Hematopoietic multipotent progenitor cell treated with erythropoietin and hydrocortisone succinate and interleukin-3 and kit ligand, for 4 days (in vitro differentiated cells): ENCODE measurements around the gene CA11.

ENCODE experiments used
- DNase-seq: peaks from one replicate; pipeline ENCODE4 v3.0.0-alpha.2; 2015

The CA11 gene

DNA sequence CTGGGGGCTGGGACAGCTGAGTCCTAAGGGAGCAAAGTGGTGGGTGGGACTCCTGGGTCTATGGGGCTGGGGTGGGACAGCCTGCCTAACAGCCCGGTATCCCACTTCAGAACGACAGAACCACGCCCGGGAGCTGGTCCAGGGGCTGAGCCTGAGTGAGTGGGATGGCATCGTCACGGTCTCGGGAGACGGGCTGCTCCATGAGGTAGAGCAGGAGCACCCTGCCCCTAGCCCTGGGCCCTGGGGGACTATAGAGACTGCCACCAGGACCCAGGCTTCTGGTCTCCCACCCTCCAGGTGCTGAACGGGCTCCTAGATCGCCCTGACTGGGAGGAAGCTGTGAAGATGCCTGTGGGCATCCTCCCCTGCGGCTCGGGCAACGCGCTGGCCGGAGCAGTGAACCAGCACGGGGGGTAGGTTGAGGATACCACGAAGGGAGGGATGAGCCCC lies 18.1 kb downstream of the CA11 start:
- no peak for DNase-seq

DNA sequence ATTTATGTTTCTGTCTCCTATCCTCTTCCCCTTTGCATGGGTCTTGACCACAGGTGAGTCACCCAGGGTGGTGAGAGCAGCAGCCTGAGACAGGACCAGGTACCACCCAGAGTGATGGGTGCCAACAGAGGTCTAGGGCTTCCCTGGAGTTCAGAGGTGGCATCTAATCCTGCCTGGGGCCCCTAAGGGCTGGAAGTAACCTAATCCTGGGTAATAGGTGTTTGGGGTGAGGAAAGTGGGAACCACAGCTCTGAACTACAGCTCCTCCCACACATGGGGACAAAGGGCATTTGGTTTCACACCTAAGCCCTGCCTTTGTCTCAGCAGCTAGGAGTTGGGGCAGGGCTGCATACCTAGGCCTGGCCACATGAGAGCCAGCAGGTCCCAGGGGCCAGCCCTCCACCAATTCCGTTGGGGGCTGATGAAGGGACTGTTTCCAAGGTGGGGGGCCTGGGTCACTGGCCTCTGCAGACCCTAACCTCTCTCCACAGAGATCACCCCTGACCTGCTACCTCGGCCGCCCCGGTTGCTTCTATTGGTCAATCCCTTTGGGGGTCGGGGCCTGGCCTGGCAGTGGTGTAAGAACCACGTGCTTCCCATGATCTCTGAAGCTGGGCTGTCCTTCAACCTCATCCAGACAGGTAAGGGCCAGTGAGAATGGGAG lies 18.7 kb downstream of the CA11 start:
- no peak for DNase-seq

DNA sequence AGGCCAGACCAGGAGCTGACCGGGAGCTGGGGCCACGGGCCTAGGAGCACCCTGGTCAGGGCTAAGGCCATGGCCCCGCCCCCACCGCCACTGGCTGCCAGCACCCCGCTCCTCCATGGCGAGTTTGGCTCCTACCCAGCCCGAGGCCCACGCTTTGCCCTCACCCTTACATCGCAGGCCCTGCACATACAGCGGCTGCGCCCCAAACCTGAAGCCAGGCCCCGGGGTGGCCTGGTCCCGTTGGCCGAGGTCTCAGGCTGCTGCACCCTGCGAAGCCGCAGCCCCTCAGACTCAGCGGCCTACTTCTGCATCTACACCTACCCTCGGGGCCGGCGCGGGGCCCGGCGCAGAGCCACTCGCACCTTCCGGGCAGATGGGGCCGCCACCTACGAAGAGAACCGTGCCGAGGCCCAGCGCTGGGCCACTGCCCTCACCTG lies 20.1 kb downstream of the CA11 start:
- DNase-seq: no peak

DNA sequence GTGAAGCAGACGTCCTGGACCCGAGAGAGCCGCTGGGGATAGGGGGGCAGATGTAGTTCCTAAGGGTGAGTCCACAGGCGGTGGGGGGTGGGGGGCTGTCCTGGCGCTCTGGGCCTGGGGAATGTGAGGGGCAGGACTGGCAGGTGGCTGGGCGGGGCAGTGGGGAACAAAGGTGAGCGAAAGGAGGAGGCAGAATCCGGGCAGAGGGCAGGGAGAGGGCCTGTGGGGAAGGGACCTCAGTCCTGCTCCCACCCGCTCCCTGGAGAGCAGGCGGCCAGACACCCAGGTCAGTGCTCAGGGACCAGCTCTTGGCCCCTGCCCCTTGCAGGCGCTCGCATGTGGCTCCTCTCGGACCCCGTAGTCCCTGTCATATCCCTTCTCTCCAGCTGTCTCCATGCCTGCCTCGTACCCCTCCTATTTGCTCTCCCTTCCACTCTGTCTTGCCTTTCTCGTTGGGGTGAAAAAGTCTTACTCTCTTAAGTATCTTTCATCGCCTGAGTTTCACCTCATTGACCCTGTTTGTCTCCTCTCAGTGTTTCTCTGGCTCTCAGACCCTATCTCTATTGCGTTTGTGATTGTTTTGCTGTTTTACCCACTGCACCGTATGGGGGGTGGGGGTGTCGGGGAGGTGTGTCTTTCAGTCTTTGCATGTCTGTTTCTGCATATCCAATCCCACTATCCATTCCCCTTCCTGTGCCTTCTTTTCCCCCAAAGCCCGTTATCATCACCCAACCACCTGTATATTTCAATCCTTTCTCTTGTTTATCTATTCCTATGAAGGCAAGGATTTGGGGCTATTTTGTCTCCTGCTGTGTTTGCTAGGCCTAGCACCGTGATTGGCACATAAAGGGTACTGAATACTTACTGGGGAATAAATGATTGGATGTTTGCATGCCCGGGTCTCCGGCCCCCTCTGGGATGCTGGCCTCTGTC lies 20.9 kb downstream of the CA11 start:
- no peak for DNase-seq

DNA sequence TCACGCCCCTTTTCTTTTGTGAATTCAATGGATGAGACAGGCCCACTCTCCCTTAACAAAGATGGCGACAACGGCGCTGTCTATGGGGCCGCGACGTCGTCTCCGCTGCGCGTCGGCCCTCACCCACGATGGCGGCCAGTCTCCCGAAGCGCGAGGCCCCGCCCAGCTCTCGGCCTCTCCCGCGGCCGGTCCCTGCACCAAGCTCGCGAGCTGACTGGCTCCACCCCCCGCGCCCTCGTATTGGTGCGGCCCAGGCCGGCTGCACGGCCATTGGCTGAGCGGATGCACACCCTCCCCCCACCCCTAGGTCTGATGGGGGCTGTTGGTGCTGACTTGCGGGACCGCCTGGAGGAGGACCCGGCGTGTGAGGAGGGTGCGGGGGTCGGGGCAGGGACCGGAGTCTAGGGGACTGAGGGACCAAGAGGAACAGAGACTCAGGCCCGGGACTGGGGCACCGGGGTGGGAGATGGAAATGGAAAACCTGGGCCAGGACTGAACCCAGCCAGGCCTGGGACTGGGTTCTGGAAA lies 21.9 kb downstream of the CA11 start:
- DNase-seq: peak; percentile 99

DNA sequence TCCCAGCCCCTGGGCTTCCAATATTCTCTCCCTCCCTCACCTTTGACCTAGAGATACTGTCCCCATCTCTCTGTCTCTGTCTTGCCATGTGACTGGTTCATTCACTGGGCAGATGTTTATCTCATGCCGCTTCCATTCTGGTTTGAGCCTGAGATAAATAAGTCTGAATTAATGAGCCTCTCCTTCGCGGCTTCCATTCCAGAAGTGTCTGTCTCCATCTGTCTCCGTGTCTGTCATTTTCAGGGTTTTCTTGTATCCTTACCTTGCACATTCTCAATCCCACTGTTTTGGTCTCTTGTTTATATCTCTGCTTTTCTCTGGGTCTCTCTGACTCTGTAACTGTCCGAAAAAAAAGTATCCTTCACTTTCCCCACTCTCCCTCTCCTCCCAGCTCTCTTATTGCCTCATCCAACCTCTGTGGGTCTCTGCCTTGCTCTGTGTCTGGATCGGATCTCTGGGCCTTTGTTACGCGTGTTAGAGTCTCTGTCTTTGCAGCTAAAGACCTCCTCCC lies 22.4 kb downstream of the CA11 start:
- no peak for DNase-seq

DNA sequence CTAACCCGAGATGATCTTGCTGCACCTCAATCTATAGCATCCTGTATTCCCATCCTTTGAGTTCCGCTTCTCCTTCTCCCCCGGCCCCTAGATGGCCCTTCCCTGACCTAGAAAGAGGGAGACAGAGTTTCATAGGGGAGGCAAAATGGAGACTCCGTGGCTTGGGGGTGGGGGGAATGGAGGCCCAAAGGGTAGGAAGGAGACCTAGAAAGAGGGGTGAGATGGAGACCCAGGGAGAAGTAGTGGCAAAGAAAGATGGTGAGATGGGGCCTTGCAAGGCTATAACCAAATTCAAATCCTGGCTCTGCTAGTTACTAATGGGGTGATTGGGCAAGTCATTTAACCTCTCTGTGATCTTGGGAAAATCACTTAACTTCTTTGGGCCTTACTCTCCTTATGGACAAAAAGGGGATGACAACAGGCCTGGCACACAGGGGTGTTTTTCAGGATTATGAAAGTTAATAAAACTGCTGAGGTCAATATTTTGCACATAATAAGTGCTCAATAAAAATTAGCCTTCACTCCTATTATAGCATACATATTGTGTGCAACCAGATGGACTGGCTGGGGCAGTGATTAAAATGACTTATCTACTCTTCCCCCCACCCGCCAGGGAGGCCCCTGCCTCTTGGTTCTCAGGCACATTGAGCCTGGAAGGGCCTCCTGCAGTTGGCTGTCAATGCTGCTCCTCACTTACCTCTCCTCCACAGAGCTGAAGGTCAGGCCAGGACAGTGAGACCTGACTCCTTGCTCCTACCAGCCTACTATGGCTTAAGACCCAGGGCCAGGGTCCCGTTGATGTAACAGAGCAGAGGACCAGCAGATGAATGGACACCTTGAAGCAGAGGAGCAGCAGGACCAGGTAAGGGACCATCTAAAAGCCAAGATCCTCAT lies 26.0 kb downstream of the CA11 start:
- peak; percentile 54 for DNase-seq

DNA sequence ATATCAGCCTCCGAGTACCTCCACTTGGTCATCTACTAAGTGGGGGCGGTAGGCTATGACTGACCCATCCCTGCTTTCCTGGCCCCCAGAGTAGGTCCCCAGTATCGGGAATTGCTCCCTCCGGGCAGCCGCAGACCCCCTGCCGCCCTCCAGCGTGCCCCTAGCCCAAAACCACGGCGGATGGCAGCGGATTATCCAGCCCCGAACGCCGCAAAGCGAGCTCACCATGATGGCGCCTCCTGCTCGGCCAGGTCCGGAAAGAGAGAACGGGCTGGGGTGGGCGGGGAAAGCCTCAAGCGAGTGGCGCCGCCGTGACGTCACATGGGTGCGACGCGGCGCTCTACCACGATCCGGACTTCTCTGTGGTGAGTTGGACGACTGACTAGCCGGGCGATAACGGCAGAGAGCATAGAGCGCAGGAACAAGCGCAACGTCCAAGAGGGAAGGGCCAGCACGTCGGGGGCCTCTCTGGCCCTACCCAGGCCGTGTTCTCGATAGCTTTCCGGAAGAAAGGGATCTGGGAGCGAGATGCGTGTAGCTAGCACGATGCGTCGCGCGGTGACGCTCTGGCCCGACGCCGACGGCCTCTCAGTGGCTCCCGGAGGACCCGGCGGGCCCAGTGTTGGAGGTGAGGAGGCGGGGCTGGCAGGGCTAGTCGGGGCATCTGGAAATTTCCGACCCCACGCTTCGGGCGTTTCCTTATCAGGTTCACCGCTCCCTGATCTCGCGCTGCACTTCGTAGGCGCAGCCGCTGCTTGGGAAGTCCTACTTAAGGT lies 26.9 kb downstream of the CA11 start, which contains the start of the genes RPL18 and SPHK2:
RPL18 (minus strand) TSS at position 263 of the 776 bp plus-strand sequence; CDS start at position 228, 35 bp downstream.
SPHK2 (plus strand) TSS at position 591 of the 776 bp plus-strand sequence. CDS start 1,009 bp downstream, outside the sequence.
- peak; percentile 100 for DNase-seq

DNA sequence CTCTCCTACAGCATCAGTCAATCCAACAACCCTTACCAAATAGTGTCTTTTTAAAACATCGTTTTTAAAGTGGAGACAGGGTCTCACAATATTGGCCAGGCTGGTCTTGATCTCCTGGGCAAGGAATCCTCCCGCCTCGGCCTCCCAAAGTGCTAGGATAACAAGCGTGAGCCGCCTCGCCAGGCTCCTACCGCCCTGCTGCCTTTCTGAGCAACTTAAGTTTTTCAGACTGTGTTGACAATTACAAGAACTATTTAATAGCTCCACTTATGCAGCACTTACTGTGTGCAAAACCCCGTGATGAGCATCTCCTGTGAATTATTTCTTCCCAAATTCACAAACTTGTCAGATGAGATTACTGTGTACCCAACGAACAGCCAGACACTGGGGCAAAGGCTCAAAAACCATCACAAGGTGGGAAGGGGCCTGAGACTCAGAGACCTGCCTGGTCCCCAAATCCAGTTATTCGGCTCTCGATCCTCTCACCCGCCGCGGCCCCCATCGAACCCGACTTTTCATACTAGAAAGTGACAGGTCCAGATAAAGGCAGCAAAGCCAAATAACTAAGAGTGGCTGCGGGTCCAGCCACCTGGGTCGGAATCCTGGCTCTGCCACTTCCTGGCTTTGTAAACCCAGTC lies 27.6 kb downstream of the CA11 start:
- DNase-seq: no peak

DNA sequence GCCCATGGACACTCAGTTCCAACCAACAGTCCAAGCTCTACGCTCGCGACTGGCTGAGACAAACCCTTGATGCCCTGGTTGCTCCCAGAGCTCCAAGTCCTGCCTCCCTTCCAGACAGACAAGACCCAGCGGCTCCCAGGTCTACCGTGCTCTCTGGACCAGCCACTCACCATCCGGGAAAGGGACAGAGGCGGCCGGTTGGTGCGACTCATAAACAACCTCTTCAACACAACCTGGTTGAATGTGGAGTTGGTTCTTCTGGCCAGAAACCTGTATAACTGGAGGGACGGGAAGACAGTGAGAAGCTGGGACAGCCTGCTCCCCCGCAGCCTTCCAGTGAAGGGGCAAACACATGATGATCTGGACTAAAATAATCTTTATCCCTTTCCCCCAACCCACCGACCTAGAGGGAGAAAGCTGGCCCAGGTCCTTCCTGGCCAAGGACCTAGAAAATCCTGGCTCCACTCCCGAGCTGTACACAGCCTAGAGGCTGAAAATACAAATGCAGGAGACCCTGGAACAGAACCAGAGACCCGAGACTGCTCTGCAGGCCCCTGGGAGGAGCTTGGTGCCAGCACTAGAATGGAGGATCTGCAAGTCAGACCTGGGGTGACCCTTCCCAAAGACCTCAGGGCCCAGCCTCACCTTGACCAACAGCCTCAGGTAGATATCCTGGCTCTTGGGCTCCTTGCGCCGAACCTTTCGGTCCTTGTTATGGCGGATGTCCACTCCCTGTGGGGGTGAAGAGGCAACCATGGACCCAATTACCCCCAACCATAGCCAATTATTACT lies 28.6 kb downstream of the CA11 start:
- no peak for DNase-seq

DNA sequence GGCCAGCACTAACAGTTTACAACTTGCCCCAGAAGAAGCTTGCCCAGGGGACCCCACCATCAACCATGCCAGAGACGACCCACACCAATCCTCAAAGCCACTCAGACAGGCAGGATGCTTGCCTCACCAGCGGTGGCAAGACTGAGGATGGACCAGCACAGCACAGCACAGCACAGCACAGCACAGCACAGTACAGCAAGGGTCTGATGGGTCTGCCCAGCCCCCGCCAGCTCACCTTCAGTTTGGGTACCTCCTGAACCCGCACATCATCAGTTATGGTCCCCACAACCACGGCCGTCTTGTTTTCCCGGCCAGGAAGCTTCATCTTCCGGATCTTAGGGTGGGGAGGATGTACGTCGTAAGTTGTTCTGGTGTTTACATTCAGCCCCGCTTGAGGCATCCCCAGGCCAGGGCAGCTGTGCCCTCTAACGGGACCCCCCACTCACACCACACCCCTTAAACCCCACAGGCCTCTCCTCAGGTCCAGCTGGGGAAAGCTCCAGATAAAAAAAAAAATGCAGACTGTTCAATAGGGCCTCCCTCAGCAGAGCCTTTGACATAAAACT lies 29.4 kb downstream of the CA11 start:
- no peak for DNase-seq

DNA sequence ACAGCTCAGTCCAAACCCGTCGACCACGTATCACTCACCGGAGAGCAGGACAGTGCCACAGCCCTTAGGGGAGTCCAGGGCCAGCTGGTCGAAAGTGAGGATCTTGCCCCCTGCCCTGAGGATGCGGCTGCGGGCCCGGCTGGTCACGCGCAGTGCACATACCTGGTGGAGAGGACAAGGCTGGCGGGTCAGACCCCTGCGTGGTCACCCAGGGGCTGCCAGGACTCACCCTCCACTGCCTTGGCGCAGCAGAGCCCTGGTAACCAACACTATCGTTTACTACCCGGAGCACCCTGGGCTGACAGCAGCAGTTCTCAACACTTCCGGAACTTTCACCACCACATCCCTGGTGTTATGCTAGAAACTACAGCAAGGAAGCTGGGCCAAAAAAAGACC lies 29.9 kb downstream of the CA11 start:
- DNase-seq: no peak

DNA sequence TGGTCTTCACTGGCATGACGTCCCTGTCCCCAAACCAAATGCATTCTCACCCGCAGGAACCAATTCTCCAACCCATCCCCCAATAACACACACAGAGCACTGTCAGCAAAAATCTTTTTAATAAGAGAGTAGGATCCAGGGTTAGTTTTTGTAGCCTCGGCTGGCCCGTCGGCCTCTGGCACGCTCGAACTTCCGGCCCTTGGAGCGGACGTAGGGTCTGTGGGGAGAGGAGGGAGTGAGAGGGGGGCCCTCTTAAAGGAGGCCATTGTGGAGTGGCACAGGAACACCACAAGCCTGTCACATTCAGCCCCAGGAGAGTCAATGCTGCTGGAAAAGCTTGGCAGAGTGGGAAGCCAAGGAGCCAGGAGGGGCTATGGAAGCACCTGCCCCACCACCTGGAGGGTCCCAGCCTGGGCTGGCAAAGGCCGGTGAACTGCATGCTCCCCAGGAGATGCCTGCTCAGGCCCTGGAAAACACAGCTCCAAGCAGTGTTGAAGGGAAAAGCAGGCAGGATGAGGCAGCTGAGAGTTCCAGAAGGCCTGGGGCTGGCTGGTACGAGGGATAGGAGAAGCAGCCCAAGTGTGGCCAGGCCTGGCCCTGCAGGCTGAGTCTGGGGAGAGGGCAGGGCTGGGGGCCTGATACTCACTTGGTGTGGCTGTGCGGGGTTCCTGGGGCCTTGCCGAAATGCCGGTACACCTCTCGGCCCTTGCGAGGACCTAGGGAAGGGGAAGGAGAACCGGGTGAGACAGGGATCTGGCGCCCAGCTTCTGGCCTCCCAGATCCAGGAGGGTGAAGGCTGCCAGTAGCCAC lies 30.6 kb downstream of the CA11 start:
- DNase-seq: no peak

DNA sequence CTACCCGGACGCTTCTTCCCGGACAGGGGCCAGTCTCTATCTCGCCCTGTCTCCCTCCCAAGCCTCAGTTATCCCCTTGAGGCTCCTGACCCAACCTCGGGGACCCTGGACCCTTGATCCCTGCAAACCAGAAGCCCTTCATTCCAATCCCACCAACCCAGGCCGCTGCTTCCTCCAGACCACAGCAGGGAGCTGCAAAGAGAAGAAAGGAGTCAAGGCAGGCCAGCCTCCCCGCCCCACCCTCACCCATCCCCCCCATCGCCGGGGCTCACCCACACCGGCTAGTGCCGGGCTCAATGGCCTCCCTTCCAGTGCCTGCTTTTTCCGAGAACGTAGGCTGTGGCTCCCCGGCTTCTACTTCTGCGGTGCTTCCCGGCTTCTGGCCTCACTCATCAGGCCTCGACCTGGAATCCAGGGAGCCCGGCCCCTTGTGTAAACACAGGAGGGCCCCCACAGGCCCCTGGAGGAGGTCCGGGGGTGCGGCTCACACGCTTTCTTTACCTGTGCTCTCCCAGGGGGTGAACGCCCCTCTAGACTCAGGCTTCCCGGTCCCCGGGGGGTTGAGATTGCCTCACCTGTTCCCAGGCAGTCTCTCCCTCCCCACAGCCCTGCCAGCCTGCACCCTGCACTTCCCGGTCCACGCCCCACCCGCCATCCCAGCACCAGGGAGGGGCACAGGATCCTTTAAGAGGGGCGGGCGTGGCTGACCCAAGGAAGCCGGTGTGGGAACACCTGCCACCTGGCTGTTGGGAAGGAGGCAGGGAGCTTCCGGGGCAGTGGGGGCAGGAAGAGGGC lies 31.4 kb downstream of the CA11 start, which contains the start of gene FAM83E:
FAM83E (minus strand) TSS at position 641 of the 795 bp plus-strand sequence. CDS start 1,704 bp downstream, outside the sequence.
- peak; percentile 45 for DNase-seq

DNA sequence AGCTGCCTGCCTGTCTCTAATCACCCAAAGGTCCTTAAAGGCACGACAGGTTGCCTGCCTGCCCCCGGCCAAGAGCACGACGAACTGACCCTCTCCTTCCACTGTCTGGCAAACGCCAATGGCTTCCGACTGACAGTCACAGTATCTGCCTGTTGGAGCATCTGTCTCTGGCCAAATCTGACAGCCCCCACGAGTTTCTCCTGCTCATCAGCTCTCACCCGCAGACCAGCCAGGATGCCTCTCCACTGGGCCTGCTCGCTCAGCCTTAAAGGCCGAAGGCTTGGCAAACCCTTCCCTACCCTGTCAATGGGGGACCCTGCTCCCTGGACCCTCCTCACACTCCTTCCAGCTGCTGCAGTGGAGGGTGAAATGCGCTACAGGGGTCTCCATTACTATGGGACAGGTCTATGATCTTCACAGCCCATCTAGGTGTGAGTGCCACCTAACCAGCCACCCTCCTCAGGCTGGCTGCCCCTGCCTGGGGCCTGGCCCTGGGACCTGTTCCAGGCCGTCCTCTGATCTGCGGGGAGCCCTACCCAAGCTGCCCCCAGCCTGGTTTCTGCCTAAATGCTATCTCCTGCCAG lies 32.0 kb downstream of the CA11 start:
- DNase-seq: no peak

DNA sequence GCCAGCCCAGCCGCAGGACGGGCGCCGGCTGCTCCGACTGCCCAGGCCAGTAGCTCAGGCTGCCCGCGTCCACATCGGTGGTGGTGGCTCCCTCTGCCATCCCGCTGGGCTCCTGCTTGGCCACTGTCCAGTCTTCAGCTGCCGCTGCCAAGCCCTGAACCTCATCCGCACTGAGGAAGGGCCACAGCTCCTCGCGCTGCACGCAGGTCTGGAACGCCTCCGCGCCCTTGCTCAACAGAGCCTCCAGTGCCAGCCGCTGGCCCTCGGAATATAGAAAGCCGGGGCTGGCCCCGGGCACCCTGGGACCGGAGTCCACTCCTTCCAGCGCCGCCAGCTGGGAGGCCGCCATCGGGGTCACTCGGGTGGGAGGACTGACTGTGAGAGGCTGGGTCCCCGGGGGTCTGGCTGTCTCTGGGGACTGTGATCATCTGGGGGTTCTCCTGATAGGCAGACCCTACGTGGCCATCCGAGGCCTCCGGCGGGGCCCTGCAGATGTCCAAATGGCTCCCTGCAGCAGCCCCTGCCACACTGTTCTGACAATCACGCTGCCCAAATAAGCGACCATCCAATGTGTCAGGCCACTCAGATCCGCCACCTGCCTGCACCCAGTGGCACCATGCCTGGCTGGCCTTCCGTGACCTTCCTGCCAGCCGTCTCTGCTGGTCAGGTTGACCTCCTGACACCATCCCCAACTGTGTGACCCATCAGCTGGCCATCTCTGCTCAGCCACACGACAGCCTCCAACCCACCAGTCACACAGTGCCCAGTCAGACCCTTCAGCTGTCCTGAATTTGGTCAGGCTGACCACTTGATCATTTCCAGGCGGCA lies 32.7 kb downstream of the CA11 start:
- no peak for DNase-seq
